HEK293T (cell line): ENCODE results near the gene KLHL6.

ENCODE experiments used
- CTCF ChIA-PET: fragments of 350-600 bp; formaldehyde crosslinking; extraction: SDS; loops from one replicate; lab custom pipeline; 2021; ENCODE audit warnings: antibody characterized with exemption, inconsistent platforms; lab: Yijun Ruan, JAX
- POLR2A ChIA-PET: fragments of 350-600 bp; formaldehyde crosslinking; extraction: SDS; loops from one replicate; lab custom pipeline; 2020; ENCODE audit warnings: antibody characterized with exemption, inconsistent platforms; lab: Yijun Ruan, JAX
- DNase-seq: peaks from one replicate; pipeline ENCODE4 v3.0.0; 2012; ENCODE audit warnings: mixed read lengths; ENCODE audit errors: extremely low spot score
- ARNT ChIP-seq: fragments of 450-650 bp; IDR thresholded peaks from 2 replicates; pipeline ENCODE4 v1.6.1; 2017; ENCODE audit warnings: mild to moderate bottlenecking
- BHLHE40 ChIP-seq: fragments of 450-650 bp; IDR thresholded peaks from 2 replicates; pipeline ENCODE4 v1.6.1; 2016; ENCODE audit warnings: mild to moderate bottlenecking, moderate library complexity, borderline replicate concordance
- CTBP1 ChIP-seq: fragments of 450-650 bp; IDR thresholded peaks from 2 replicates; pipeline ENCODE4 v1.6.1; 2016; ENCODE audit warnings: borderline replicate concordance
- ELF4 ChIP-seq: fragments of 450-650 bp; IDR thresholded peaks from 2 replicates; pipeline ENCODE4 v1.6.1; 2017; ENCODE audit warnings: antibody characterized with exemption
- FOXA1 ChIP-seq: fragments of 450-650 bp; IDR thresholded peaks from 2 replicates; pipeline ENCODE4 v1.6.1; 2016; ENCODE audit warnings: mild to moderate bottlenecking
- FOXK2 ChIP-seq: fragments of 450-650 bp; IDR thresholded peaks from 2 replicates; pipeline ENCODE4 v1.6.1; 2016; ENCODE audit warnings: mild to moderate bottlenecking
- FOXM1 ChIP-seq: fragments of 450-650 bp; IDR thresholded peaks from 2 replicates; pipeline ENCODE4 v1.6.1; 2017; ENCODE audit warnings: mild to moderate bottlenecking, borderline replicate concordance
- HDGF ChIP-seq: fragments of 450-650 bp; IDR thresholded peaks from 2 replicates; pipeline ENCODE4 v1.6.1; 2017; ENCODE audit warnings: antibody characterized with exemption, borderline replicate concordance
- L3MBTL2 ChIP-seq: fragments of 450-650 bp; conservative IDR thresholded peaks from 2 replicates; pipeline ENCODE4 v1.6.1; 2016; ENCODE audit warnings: mild to moderate bottlenecking
- LEF1 ChIP-seq: fragments of 450-650 bp; IDR thresholded peaks from 2 replicates; pipeline ENCODE4 v1.6.1; 2017; ENCODE audit warnings: mild to moderate bottlenecking, borderline replicate concordance
- NFRKB ChIP-seq: fragments of 450-650 bp; IDR thresholded peaks from 2 replicates; pipeline ENCODE4 v1.6.1; 2016; ENCODE audit warnings: mild to moderate bottlenecking, moderate library complexity
- PKNOX1 ChIP-seq: fragments of 450-650 bp; IDR thresholded peaks from 2 replicates; pipeline ENCODE4 v1.6.1; 2016
- SP1 ChIP-seq: fragments of 450-650 bp; IDR thresholded peaks from 2 replicates; pipeline ENCODE4 v1.6.1; 2017
- SUZ12 ChIP-seq: fragments of 450-650 bp; IDR thresholded peaks from 2 replicates; pipeline ENCODE4 v1.6.1; 2016; ENCODE audit warnings: mild to moderate bottlenecking
- TARDBP ChIP-seq: fragments of 450-650 bp; IDR thresholded peaks from 2 replicates; pipeline ENCODE4 v1.6.1; 2016
- ZNF384 ChIP-seq: fragments of 450-650 bp; IDR thresholded peaks from 2 replicates; pipeline ENCODE4 v1.6.1; 2016

KLHL6 gene

GRCh38 chr3:183582161-183582560, 26.7 kb upstream of the KLHL6 start:
- no peak for DNase-seq
- POLR2A ChIA-PET = no interaction called here
- TF ChIP-seq FOXM1 = no peak
- TF ChIP-seq ELF4 = no peak
- no peak for TF ChIP-seq TARDBP
- TF ChIP-seq HDGF = no peak
- TF ChIP-seq FOXA1 = no peak
- no peak for TF ChIP-seq FOXK2
- TF ChIP-seq LEF1 = no peak
- TF ChIP-seq SUZ12 = no peak
- TF ChIP-seq L3MBTL2 = no peak
- TF ChIP-seq SP1 = no peak
- CTCF ChIA-PET = no interaction called here

GRCh38 chr3:183581496-183582155, 26.1 kb upstream of the KLHL6 start:
- TF ChIP-seq TARDBP (no peak), ZNF384 (no peak), BHLHE40 (no peak), FOXA1 (no peak), CTBP1 (no peak), SP1 (no peak), PKNOX1 (no peak), L3MBTL2 (no peak), NFRKB (no peak), FOXM1 (no peak), HDGF (no peak), ELF4 (no peak), LEF1 (no peak), ARNT (no peak), FOXK2 (no peak)
- DNase-seq = no peak
- CTCF ChIA-PET = no interaction called here
- POLR2A ChIA-PET = no interaction called here

- TF ChIP-seq FOXM1 (no peak), TARDBP (no peak), NFRKB (no peak)
- DNase-seq = no peak
- ChIA-PET POLR2A (no interaction called here), CTCF (no interaction called here)
These were observed 24.7 kb upstream of the KLHL6 start for GRCh38 chr3:183579967-183580900.

- ChIA-PET CTCF (interaction anchor here (0.7 kb wide), 1 partner anchor 11 kb away, joined by 4 read pairs; no protein-coding TSS in a partner anchor), POLR2A (no interaction called here)
- DNase-seq = no peak
- TF ChIP-seq SP1 (no peak), TARDBP (no peak), FOXM1 (no peak), NFRKB (no peak), HDGF (no peak), FOXK2 (no peak), ARNT (no peak), CTBP1 (no peak), FOXA1 (no peak), ZNF384 (no peak), L3MBTL2 (no peak), ELF4 (no peak)
These were observed 22.7 kb upstream of the KLHL6 start for GRCh38 chr3:183578179-183578578.

- CTCF ChIA-PET = no interaction called here
These were observed 21.8 kb upstream of the KLHL6 start for GRCh38 chr3:183577346-183577745.

GRCh38 chr3:183576487-183577107, 21.1 kb upstream of the KLHL6 start:
- TF ChIP-seq ARNT (no peak), CTBP1 (no peak), SP1 (no peak), ELF4 (no peak), PKNOX1 (no peak), FOXM1 (no peak), ZNF384 (no peak), BHLHE40 (no peak), TARDBP (no peak)
- DNase-seq = no peak
- POLR2A ChIA-PET = no interaction called here
- CTCF ChIA-PET = no interaction called here

More at GRCh38 chr3:183577346-183577745, 21.8 kb upstream of the KLHL6 start:
- POLR2A ChIA-PET = no interaction called here
- no peak for TF ChIP-seq FOXK2
- no peak for TF ChIP-seq NFRKB
- no peak for TF ChIP-seq SP1
- TF ChIP-seq ELF4 = no peak
- no peak for TF ChIP-seq FOXM1
- TF ChIP-seq ZNF384 = no peak
- no peak for TF ChIP-seq FOXA1
- DNase-seq = no peak
